OCI-LY7 (cell line): ENCODE data around the gene SLC39A7. TPM values are rescaled to one million over a fixed set of nuclear protein-coding genes. Genes with fewer than 3 reads are reported as not detected.

Experiments used
- BruUV-seq: library from RNA; stranded (reverse); fragments of 400-500 nt; replicated peaks from 2 replicates; lab custom pipeline; 2021; lab: Mats Ljungman, UMichigan
- CTCF ChIA-PET: fragments of 300-600 bp; sonication (Branson Sonifier 250); formaldehyde crosslinking; loops from one replicate; lab custom pipeline; 2022; ENCODE audit warnings: antibody characterized with exemption; ENCODE audit not compliant: unreplicated experiment; lab: Charles Lee
- POLR2A ChIA-PET: fragments of 300-600 bp; sonication (Branson Sonifier 250); formaldehyde crosslinking; loops from one replicate; lab custom pipeline; 2022; ENCODE audit warnings: antibody characterized with exemption; lab: Charles Lee
- DNase-seq: peaks from one replicate; pipeline ENCODE4 v3.0.0-alpha.2; 2015; ENCODE audit warnings: low spot score
- H2AFZ ChIP-seq: fragments of 200-600 bp; sonication (generic), shearing (Covaris generic); 2 replicates; pipeline ENCODE4 v1.6.1; 2014; ENCODE audit warnings: mild to moderate bottlenecking, antibody characterized with exemption, low read length, moderate library complexity
- H3K27ac ChIP-seq: fragments of 200-600 bp; sonication (generic); 2 replicates; pipeline ENCODE4 v1.5.1; 2014; ENCODE audit warnings: mixed run types, low read depth, mild to moderate bottlenecking, moderate library complexity, low read length, inconsistent platforms; ENCODE audit not compliant: poor library complexity, severe bottlenecking
- H3K36me3 ChIP-seq: fragments of 200-600 bp; sonication (generic); 2 replicates; pipeline ENCODE4 v1.6.1; 2014; ENCODE audit warnings: mild to moderate bottlenecking, antibody characterized with exemption, low read length, moderate library complexity, mixed read lengths; ENCODE audit not compliant: insufficient read depth
- H3K4me1 ChIP-seq: fragments of 200-600 bp; sonication (generic); 2 replicates; pipeline ENCODE4 v1.5.1; 2014; ENCODE audit warnings: mild to moderate bottlenecking, low read length; ENCODE audit not compliant: insufficient read depth, poor library complexity, severe bottlenecking
- H3K4me2 ChIP-seq: fragments of 200-600 bp; sonication (generic); 2 replicates; pipeline ENCODE4 v1.6.1; 2014; ENCODE audit warnings: mild to moderate bottlenecking, low read length
- H3K4me3 ChIP-seq: fragments of 200-600 bp; sonication (generic); 2 replicates; pipeline ENCODE4 v1.5.1; 2014; ENCODE audit warnings: mild to moderate bottlenecking, low read depth, low read length; ENCODE audit not compliant: poor library complexity, severe bottlenecking
- H3K79me2 ChIP-seq: fragments of 200-600 bp; sonication (generic); 2 replicates; pipeline ENCODE4 v1.6.1; 2016; ENCODE audit warnings: low read depth, mild to moderate bottlenecking, low read length, moderate library complexity, mixed read lengths; ENCODE audit not compliant: insufficient read depth
- H3K9me2 ChIP-seq: fragments of 200-600 bp; sonication (generic); 2 replicates; pipeline ENCODE4 v1.6.1; 2016; ENCODE audit warnings: mild to moderate bottlenecking, low read length, mixed read lengths; ENCODE audit not compliant: insufficient read depth
- H3K9me3 ChIP-seq: fragments of 200-600 bp; sonication (generic); 2 replicates; pipeline ENCODE4 v1.6.1; 2014; ENCODE audit warnings: mild to moderate bottlenecking, mixed run types, low read length, mixed read lengths
- H4K20me1 ChIP-seq: fragments of 200-600 bp; sonication (generic); 2 replicates; pipeline ENCODE4 v1.6.1; 2014; ENCODE audit warnings: mild to moderate bottlenecking, antibody characterized with exemption, low read length, moderate library complexity, mixed read lengths; ENCODE audit not compliant: insufficient read depth
- CTCF ChIP-seq: fragments of 200-600 bp; sonication (generic); conservative IDR thresholded peaks from 2 replicates; pipeline ENCODE4 v1.5.1; 2014; ENCODE audit warnings: mild to moderate bottlenecking, antibody characterized with exemption, low read length, moderate library complexity, mixed read lengths
- EZH2phosphoT487 ChIP-seq: fragments of 200-600 bp; sonication (generic); IDR thresholded peaks from 2 replicates; pipeline ENCODE4 v1.6.1; 2018; ENCODE audit warnings: low read depth, borderline replicate concordance, mild to moderate bottlenecking, mixed run types, antibody characterized with exemption, low read length, moderate library complexity, mixed read lengths
- intact Hi-C: fragments of 100-400 bp; cut with micrococcal nuclease; formaldehyde crosslinking; loops from one replicate; pipeline ENCODE4 v1.10.0; 2022; ENCODE audit not compliant: unreplicated experiment
- total RNA-seq, 2 experiments: library from RNA; depleted of rRNA in 1 of 2; stranded (reverse); fragments of >200 nt in 1 of 2; shearing (Covaris generic) in 1 of 2; gene quantifications; 2 replicates each; pipeline ENCODE4 v1.2.3, GENCODE V29; 2014 to 2022

Gene SLC39A7
- total RNA-seq, 2 experiments from 2014 or later: 22.9 to 53.2 TPM

GRCh38 chr6:33189164-33189563 lies 11.5 kb upstream of the SLC39A7 start:
- POLR2A ChIA-PET: interaction anchor here (0.6 kb wide), 1 partner anchor 9 kb away, joined by 5 read pairs; no protein-coding TSS in a partner anchor
- H3K4me2 ChIP-seq: no peak overlapping the region
- DNase-seq: no peak
- CTCF ChIA-PET: no interaction called here
- no peak overlapping the region for H2AFZ ChIP-seq
- peaks cover under 1% of the 10 kb centered on the region for H3K4me1 ChIP-seq
- H3K9me2 ChIP-seq: no peaks in the 10 kb centered on the region
- TF ChIP-seq EZH2phosphoT487: no peak
- no peak for TF ChIP-seq CTCF
- intact Hi-C loops: no loop called here
- no peak overlapping the region for H3K27ac ChIP-seq
- no TSS peak for BruUV-seq
- peaks cover 3% of the 10 kb centered on the region; the same call in 1 of the 2 replicates for H3K9me3 ChIP-seq
- H3K4me3 ChIP-seq: no peak overlapping the region
- H3K79me2 ChIP-seq: no peaks in the 10 kb centered on the region
- H3K36me3 ChIP-seq: peaks cover 8% of the 10 kb centered on the region
- no peaks in the 10 kb centered on the region for H4K20me1 ChIP-seq

- no peak overlapping the region for H2AFZ ChIP-seq
- H3K4me3 ChIP-seq: no peak overlapping the region
- ChIA-PET POLR2A (interaction anchor here (0.6 kb wide), 1 partner anchor 9 kb away, joined by 5 read pairs; no protein-coding TSS in a partner anchor), CTCF (no interaction called here)
- H3K9me3 ChIP-seq: no peaks in the 10 kb centered on the region
- DNase-seq: no peak
- no peaks in the 10 kb centered on the region for H3K79me2 ChIP-seq
- H3K4me2 ChIP-seq: no peak overlapping the region
- H3K9me2 ChIP-seq: no peaks in the 10 kb centered on the region
- intact Hi-C loops: no loop called here
- no peaks in the 10 kb centered on the region for H4K20me1 ChIP-seq
- TF ChIP-seq CTCF (no peak), EZH2phosphoT487 (no peak)
- no peaks in the 10 kb centered on the region for H3K4me1 ChIP-seq
- BruUV-seq: no TSS peak
- H3K27ac ChIP-seq: no peak overlapping the region
- H3K36me3 ChIP-seq: peaks cover 15% of the 10 kb centered on the region
Observed at GRCh38 chr6:33189625-33190448, 10.8 kb upstream of the SLC39A7 start.
